Neural crest cell (in vitro differentiated cells): Measurements from ENCODE around the gene CHST11. TPM values are rescaled to one million over a fixed set of nuclear protein-coding genes. Genes with fewer than 3 reads are reported as not detected.

Source experiments
- DNase-seq: peaks from one replicate; pipeline ENCODE4 v3.0.0; 2021; ENCODE audit warnings: low read depth, mixed read lengths, low spot score
- H3K27ac Mint-ChIP-seq: one replicate; pipeline ENCODE4 v1.8.0; 2021; ENCODE audit warnings: mild to moderate bottlenecking, mixed read lengths; ENCODE audit not compliant: unreplicated experiment
- H3K27me3 Mint-ChIP-seq: 2 replicates; pipeline ENCODE4 v1.8.0; 2021; ENCODE audit warnings: low read depth, mild to moderate bottlenecking, mixed read lengths
- H3K36me3 Mint-ChIP-seq: 2 replicates; pipeline ENCODE4 v1.8.0; 2021; ENCODE audit warnings: low read depth, mild to moderate bottlenecking, mixed read lengths
- H3K4me1 Mint-ChIP-seq: 2 replicates; pipeline ENCODE4 v1.8.0; 2021; ENCODE audit warnings: mixed read lengths
- H3K4me3 Mint-ChIP-seq: one replicate; pipeline ENCODE4 v1.8.0; 2021; ENCODE audit warnings: mild to moderate bottlenecking, mixed read lengths
- H3K9me3 Mint-ChIP-seq: 2 replicates; pipeline ENCODE4 v1.8.0; 2021; ENCODE audit warnings: mixed read lengths
- CTCF ChIP-seq: fragments of 200-600 bp; sonication (generic); conservative IDR thresholded peaks from 2 replicates; pipeline ENCODE4 v1.5.0; 2021; ENCODE audit warnings: antibody characterized with exemption, mild to moderate bottlenecking
- total RNA-seq: library from RNA; stranded (reverse); gene quantifications from 2 replicates; pipeline ENCODE4 v1.2.1, GENCODE V29; 2021

The CHST11 gene
- total RNA-seq, 1 donor from 2014 or later: 10.0 TPM

DNA sequence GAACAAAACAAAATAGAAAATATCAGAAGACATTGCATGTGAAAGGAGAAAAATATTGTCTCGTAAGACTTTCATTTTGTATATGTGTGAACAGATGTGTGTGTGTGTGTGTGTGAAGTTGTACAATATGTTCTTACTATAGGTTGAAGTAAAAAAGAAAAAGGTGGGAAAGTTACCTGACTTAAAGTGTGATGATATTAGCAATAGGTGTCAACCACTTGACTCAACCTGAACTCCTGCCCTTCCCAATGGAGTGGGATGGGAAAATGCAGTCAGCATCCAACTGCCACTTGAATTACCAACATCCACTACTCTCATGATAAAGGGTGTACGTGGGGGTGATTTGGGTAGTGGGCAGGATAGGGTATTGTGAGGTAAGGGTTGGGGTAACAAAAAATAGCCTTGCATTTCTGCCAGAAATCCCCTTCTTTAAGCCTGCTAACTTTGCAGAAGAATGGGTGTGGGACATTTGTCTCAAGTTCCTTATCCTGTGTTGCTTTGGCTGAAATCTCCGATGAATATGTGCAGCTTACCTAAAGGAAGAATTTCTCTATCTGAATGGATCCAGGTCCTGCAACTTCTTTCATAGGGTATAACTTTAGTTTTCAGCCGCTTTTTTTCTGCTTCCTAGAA lies 181.6 kb downstream of the CHST11 start:
- no peak overlapping the region for H3K27ac Mint-ChIP-seq
- H3K9me3 Mint-ChIP-seq: peaks cover 9% of the 10 kb centered on the region
- DNase-seq: no peak
- H3K4me1 Mint-ChIP-seq: peaks cover 10% of the 10 kb centered on the region
- no peak for TF ChIP-seq CTCF
- no peaks in the 10 kb centered on the region for H3K27me3 Mint-ChIP-seq
- H3K36me3 Mint-ChIP-seq: no peaks in the 10 kb centered on the region
- H3K4me3 Mint-ChIP-seq: no peak overlapping the region

DNA sequence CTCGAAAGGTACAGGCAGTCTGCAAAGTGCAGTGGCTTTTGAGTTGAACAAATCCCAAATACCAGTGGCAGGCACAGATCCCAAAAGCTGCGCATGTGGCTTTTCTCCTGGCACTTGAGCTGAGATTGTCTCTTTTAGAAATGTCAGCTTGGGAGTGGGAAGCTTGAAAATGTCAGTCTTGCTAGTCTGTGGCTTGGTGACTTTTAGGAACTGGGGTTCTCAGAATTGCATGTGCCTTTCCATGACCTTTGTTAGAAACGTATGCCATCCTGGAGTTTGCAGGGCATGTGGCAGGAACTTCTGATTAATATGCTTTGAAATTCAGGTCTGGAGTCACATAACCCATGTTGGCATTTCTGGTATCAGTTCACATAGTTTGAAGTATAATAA lies 182.1 kb downstream of the CHST11 start:
- Mint-ChIP-seq H3K9me3 (peaks cover 8% of the 10 kb centered on the region), H3K27me3 (no peaks in the 10 kb centered on the region), H3K27ac (no peak overlapping the region), H3K4me3 (no peak overlapping the region), H3K36me3 (no peaks in the 10 kb centered on the region), H3K4me1 (peaks cover 10% of the 10 kb centered on the region)
- no peak for DNase-seq
- TF ChIP-seq CTCF: no peak

DNA sequence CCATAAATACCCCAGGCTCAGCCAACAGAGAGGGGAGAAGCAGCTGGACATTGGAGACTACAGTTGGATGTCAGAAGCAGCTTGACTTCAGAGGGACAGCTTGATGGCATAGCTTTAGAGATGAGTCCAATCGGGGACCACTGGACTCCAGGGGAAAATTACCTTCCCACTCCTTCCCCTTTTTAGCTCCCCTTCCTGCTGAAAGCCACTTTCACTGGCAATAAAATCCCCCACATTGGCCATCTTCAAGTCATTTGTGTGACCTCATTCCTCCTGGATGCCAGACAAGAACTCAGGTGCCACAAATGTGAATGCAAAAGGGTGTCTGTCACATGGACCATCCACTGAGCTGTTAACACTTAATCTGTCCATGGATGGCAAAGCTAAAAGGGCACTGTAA lies 184.2 kb downstream of the CHST11 start:
- DNase-seq: no peak
- Mint-ChIP-seq H3K27me3 (no peaks in the 10 kb centered on the region), H3K4me1 (peaks cover 10% of the 10 kb centered on the region), H3K9me3 (peaks cover 4% of the 10 kb centered on the region), H3K36me3 (no peaks in the 10 kb centered on the region), H3K4me3 (no peak overlapping the region), H3K27ac (no peak overlapping the region)
- no peak for TF ChIP-seq CTCF

- no peak overlapping the region for H3K4me3 Mint-ChIP-seq
- DNase-seq: no peak
- no peak for TF ChIP-seq CTCF
- no peaks in the 10 kb centered on the region for H3K27me3 Mint-ChIP-seq
- peaks cover 4% of the 10 kb centered on the region for H3K9me3 Mint-ChIP-seq
- peaks cover 2% of the 10 kb centered on the region for H3K36me3 Mint-ChIP-seq
- H3K4me1 Mint-ChIP-seq: peaks cover 10% of the 10 kb centered on the region
- H3K27ac Mint-ChIP-seq: no peak overlapping the region
Measured at GRCh38 chr12:104641862-104642261, 185.1 kb downstream of the CHST11 start.

- Mint-ChIP-seq H3K27ac (peak overlapping the region; percentile 63), H3K4me3 (no peak overlapping the region), H3K27me3 (no peaks in the 10 kb centered on the region), H3K36me3 (peaks cover 5% of the 10 kb centered on the region), H3K9me3 (peaks cover 4% of the 10 kb centered on the region), H3K4me1 (peaks cover 10% of the 10 kb centered on the region)
- no peak for DNase-seq
- no peak for TF ChIP-seq CTCF
Measured at GRCh38 chr12:104643093-104643818, 186.5 kb downstream of the CHST11 start.
